Stimulated activated CD4-positive, alpha-beta T cell treated with anti-CD3 and anti-CD28 coated beads, Interleukin-2, amount 100 ng/mL, for 4 hours (primary cell): ENCODE measurements around the gene PTPRD.

Experiments used
- DNase-seq: peaks from one replicate; pipeline ENCODE4 v3.0.0-alpha.2; 2020; ENCODE audit warnings: low read depth

PTPRD gene

DNA sequence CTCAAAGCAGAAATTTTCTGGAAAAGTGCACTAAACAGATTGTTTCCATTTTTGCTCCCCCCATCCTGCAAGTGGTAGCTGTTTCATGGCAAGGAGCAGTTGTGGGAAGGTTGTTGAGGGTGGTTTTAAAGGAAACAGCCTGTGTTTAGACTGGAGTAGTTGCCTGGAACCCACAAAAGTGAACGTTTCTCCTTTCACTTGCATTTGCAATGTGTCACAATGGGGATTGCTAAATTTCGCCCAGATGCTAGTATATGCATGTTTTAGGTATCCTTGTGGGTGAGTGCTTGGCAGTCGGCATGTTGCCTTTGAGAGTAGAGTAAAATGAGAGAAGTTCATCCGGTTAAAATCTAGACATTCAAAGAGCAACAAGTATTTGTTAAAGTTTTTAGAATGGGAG lies 1713.3 kb downstream of the PTPRD start:
- DNase-seq = no peak

DNA sequence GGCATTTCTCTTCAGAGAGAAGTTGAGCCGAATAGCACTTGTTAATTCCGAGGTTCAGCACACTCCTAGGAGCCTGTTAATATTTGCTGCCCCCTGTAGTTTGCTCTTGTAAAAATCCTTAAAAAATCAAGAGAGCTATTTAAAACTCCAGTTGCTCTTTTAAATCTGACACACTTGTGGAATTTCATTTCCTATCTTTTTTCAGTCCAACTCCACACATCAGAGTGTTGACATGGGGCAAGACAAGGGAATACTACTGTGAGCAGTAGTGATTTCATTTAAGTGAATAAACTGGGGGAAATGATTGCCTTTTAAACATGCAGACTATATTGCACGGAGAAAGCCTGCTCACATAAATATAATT lies 1717.0 kb downstream of the PTPRD start:
- no peak for DNase-seq

DNA sequence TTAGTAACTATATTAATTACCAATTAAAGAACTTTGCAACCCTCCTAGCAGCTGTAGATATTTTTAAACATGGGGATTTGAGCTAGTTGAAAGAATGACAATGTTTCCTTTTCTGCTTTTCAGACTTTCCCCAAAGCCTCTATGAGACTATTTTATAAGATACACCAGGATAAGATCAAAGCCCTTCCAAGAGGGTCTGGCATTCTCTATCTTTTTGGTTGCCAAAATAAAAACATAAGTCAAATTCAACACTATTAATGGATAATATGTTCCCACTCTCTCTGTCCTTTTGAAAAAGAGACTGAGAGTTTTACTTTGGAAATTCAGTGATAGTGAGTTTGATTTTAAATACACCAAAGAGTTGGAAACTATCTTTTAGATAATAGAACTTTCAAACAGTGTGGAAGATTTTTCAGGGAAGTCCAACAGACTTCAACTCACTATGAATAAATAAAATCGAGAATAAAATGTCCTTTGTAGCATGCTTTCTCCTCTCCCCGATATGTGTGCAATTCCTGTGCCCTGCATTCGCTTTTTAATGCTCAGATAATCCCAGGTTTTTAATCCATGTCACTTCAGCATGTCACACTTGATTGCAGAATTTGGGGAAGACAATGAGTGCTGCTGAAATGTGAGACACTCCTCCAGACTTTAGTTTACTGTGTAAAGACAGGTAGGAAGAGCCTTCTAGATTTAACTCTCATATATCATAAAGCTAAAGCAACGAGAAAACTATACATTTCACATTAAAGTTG lies 1717.5 kb downstream of the PTPRD start:
- no peak for DNase-seq

DNA sequence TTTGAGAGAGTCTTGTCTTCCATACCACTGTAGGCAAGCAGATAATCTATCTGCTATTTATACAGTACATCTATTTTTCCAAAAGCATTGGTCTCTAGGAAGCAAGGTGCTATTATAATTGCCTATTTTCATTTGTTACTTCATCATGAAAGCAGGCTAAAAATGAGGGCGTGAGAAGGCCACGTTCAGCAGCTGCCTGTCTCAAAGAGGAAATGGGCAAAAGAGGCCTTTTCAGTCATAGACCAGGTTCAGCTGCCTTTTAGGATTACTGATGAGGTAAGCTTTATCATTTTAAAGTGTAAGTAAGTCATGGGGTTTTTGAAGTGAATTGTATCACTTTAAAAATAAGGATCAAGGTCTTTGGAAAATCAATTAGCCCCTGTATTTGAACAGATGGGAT lies 1722.1 kb downstream of the PTPRD start:
- DNase-seq = no peak

DNA sequence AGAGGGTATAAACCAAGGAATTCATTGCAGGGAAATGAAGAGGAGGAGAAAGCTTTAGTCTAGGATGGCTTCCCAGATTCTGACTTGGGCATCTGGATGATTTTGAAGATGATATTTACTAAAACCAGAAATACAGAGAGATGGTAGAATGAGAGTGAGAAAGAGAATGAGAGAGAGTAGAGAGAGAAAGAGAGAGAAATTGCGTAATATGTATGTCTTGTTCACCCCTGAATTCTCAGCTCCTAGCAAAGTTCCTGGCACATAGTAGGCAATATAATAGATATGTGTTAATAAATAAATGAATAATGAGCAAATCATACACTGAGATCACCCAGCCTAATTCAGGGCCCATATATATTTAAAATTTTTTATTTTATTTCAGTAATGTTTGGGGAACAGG lies 1723.7 kb downstream of the PTPRD start:
- no peak for DNase-seq

DNA sequence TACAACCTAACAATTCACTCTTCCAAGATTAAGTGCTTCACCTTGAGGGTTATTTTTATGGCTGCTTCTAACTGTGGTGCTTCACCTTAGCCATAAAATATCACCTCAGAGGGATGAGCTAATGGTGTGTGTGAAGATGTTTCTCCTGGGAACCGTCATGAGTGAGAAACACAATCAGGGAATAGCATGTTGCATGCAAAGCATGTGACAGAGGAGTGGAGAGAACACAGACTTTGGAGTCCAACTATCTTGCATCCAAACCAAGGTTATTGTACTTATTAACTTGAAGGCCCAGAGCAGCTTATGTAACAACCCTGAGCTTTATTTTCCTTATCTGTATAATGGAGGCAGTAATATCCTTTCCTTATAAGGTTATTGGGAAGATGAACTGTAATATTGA lies 1724.2 kb downstream of the PTPRD start:
- DNase-seq = no peak

DNA sequence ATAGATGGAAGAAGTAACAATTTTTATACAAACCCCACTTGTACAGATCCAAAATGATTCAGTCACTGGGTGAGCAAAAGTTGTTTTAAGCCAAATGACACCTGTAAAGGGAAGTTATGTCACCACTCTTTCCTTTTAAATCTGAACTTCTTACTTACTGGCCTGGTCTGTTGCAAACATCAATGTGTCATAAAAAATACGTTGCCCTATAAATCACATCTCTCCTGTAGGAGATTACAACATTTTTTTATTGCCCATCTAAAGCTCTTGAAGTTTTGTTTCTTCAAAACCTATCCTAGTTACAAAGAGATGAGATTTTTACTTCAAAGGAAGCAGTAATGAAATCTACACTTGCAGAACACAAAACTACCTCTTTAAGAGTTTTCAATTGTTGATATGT lies 1725.4 kb downstream of the PTPRD start:
- no peak for DNase-seq

DNA sequence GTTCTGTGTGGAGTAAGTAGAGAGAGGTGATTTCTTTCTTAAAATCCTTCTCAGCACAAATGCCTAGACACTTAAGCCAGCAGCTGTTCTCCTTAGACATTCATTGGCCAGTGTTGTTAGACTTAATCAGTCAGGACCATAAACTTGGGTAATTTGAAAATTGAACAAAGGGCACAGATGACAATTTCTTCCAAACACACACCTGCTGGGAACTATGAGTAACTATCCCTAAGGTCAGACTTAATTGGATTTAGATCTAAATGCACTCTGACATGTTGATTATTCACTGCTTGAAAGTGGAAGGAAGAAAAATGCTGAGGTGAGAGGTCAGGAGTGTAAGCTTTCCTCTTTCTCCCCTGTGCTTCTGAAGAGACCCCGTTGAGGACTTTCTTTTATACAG lies 1729.5 kb downstream of the PTPRD start:
- DNase-seq = no peak

DNA sequence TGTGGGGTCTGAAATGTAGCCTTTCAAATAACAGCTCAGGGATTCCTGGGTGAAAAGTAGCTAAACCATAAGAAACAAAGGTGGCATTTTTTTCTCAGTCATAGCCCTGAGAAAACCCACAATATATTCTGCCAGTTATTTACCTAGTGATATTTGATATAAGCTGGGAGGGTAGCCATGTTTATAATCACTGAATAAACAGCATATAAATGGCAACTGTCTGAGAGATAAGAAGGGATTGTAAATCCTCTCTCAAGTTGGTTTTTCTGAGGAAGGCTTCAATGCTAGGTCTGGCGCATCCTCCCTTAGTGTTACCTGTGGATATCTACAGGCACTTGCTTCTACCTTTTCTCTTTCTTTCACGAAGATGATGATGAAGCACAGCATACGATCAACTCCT lies 1732.7 kb downstream of the PTPRD start:
- no peak for DNase-seq

DNA sequence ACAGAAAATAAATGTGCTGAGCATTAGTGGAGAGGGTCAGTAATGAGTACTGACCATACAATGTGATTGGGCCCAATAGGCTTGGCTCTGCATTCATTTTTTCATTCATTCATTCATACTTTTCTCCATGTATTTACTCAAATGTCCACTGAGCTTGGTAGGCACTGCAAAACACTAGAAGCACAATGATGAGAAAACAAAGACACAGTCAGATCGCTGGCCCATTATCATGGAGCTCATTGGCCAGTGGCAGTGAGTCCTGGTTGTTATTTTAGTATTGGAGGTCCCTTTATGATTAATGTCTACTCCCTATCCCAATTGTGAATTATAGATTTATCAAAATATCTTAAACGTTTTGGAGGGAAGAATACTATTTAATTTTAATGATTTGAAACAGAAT lies 1733.5 kb downstream of the PTPRD start:
- no peak for DNase-seq

DNA sequence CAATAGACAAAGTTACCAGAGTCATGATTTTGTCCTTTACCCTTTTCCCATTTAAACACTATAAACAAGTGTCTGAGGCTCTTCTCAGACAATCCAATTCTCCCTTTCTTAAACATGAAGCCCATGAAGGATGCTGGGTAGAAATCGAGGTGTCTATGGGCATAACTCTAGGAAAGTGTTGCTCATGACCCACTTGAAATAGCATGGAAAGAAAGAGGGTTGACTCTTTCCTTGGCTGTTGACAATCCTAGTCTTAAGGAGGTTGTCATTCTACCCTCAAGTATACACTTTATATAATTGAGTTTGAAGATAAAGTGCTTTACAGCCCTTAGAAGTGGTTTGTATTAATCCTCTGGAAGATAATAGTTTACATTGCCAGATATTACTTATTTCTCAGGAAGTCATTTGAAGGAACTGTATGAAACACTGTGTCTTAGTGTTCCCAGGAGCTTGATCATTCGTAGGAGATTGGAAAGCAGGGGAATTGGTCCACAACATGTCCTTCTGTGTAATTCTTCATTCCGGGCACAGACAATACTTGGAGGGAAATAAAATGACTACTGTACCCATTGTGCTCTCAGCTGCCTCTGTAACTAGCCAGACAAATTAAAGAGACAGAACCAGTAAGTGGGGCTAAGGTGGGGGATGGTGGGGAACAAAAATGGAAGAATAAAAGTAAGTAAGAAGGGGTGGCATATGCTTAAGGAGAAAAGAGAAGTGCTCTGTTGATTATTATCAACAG lies 1734.9 kb downstream of the PTPRD start:
- DNase-seq = no peak

DNA sequence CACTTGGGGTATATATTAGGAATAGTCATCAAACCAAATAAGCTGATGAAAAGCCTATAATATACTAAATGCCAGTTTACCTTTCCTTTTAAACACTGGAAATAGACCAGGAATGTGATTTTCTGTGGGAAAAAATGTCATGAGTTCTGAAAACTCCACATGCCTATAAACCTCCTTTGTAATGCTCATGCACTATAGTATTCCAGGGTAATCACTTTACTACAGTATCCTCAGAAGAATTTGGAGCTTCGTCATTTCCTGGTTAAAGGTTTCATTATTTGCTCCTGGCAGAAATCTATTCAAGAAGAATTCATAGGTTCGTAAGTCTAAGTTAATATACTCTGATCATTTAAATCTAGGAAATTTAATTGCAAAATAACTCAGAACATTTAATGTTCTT lies 1736.5 kb downstream of the PTPRD start:
- no peak for DNase-seq

DNA sequence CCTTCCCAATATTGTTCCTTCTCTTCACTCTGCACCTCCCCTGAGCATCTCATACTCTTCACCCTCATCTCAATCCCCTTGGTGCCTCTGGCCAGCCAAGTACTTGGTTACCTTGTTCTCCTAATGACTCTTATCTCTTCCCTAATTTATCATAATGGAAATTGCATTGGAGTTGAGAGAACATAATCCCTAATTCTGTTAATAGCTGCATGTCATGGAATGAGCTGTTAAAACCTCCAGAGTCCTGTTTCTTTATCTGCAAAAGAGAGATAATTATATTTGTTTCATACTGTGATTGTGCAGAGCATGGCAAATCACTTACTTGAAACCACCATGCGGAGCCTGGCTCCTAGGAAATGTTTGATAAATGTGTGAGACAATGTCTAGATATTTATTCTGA lies 1738.3 kb downstream of the PTPRD start:
- DNase-seq = no peak

DNA sequence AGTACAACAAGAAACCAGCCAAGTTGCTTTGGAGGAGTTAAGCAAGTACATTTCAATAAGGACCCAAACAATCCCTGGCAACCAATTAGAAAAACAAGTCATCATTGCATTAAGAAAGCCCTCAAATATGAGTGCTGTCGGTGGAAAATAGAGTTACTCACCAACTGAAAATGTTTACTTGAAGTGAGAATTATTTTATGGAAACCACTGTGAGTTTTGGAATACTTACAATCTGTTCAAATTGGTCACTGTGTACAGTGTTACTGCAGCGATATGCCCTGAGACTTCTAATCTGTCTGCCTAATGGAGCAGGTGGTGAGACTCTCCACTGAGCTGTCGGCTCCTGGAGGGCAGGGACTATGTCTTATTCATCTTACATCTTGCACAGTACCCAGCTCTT lies 1740.0 kb downstream of the PTPRD start:
- no peak for DNase-seq

DNA sequence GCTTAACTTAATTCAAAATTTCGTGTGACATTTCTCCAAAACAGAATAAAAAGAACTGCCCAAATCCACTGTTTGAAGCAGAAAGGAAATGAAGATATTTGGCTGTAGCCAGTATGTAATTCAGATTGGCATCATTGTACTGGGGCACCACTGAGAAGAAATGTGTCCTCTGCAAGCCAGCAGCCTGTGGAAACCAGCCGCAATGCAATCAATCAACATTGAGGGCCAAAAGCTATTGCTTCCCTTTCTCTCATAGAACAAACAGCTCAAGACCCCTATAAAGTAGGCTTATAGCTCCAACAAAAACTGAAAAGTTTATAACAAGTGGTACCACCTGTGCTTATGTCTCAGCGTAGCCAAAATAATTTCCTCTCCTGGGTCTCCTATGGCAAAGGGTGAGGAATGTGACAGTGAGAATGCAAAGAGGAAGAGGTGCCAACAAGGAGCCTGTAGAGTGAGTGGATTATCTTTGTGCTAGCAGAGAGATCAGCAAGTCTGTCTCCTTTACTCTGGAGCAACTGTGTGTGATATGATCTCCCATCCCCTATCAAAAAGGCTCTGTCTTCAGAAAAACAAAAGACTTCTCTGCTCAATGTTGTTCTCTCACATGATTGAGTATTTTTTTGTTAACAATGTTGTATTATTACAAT lies 1740.9 kb downstream of the PTPRD start:
- DNase-seq = no peak

DNA sequence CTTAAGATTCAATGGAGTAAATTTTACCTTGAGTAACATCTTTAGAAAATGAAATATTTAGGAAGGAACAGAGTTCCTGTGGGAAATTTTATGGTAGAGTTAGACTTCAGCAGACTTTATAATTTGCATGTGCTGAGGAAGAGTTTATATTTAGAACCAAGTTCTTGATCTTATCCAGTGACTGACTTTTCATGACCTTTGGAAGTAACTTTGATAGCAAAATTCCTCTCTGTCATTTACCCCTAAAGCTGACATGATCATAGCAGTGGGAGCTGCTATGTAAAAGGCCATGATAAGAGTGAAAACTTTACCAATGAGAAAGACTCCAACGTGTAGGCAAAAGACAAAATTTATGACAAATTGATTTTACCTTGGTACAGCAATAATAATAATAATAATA lies 1741.4 kb downstream of the PTPRD start:
- DNase-seq = no peak

DNA sequence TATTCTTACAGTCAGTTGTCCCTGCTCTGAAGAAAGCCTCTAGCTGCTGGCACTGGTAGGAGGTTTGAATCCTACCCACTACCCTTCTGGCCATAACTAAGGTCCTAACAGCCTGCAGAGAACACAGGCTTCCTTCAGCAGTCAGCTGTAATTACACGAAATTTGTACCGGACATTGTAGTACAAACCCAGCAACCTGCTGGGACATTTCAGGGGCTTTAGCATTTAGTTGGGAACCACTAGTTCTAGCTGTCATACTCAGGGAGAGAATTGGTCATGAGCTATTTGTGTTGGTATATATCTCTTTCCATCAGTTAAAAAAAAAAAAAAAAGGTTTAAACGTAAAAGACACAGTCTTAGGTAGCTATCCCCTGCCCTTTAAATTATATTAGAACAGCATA lies 1743.0 kb downstream of the PTPRD start:
- DNase-seq = no peak

DNA sequence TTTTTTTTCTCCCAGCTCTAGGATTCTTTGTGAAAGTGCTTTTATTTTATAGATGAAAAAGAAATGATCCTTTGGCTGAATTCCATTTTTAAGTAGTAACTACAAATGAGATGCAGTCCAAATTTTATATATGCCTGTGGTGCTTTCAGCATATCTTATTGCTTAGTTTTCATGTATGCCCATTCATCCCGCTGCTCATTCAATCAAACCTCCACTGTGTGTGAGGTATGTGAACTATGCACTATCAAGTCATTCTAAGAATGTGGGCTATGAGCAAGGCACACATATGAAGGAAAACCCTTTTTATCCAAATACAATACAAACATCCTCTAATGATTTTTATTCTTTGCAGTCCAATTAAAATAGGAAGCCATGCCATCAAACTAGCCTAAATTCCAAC lies 1744.2 kb downstream of the PTPRD start:
- no peak for DNase-seq

DNA sequence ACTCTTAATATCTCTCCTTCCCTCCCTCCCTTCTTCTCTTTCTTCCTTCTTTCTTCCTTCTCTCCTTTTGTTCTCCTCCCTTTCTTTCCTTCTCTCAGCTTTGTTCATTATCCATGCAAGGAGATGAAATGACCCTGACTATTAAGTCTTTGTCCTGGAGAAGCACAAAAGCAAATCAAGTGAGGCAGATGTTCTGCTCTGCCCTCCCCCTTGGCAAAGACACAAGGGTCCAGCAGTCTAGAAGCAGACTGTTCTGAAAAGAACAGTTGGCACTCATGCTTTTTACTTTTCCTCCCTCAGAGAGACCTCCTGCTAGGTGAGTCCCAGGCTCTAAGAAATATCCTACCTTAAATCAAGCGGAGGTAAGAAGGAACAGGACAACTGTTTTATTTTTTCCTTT lies 1745.7 kb downstream of the PTPRD start:
- DNase-seq = no peak

DNA sequence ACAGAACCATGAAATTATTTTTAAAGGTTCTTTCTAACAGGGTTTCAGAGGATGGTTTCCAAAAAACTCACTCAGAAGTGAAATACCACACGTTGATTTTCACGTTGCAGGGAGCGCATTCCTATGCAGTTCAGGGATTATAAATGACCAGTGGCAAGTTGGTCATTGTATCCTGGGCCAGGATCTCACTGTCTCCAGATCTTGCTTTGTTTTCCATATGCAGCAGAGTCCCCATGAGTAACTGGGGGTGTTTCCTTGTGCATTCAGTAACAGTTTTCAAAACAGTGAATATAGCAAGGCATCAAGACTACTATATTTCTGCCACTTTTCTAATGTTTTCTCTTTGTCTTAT lies 1748.3 kb downstream of the PTPRD start:
- no peak for DNase-seq

DNA sequence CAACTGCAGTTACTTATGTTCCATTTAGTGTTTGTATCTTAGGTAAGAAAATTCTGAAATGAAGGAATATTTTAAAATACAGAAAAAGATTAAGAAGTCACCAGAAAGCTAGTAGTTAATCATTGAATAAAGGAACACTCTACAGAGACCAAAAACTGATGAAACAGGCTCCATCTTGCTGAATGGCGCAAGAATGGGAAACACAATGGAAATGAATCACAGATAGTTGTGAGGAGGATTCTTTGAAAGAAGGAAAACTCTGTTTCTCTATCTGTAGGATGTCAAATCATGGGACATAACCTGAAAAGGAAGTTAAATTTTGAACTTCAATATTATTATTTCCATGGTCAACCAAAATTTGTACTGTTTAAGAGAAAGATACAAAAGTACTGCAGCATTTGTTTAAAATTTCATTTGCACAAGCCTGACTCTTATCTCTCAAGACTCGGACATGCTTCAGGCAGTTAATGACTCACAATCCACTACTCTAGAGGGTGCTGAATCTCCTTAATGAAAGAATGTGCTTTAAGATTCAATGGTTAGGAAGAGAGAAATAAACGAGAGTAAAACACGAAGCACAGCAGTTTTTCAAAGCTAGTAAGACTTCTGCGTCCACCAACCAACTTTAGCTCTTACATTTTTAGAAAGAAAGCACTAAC lies 1748.8 kb downstream of the PTPRD start:
- no peak for DNase-seq

DNA sequence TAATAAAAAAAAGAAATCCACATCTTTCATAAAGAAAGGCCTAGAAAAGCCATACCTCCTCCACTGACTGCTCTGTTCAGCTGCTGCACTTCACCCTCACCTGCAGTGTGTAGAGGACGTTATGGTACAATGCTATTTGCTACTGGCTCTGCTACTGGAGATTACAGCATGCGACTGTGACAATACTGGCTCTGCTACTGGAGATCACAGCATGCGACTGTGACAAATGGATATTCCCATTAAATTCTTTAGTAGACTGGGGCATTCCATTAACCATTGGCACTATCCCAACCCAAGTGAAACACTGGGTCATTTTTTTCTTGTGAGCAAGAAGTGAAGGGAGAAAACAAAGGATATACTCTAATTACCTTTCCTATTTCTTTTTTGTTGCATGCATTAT lies 1749.7 kb downstream of the PTPRD start:
- DNase-seq = no peak

DNA sequence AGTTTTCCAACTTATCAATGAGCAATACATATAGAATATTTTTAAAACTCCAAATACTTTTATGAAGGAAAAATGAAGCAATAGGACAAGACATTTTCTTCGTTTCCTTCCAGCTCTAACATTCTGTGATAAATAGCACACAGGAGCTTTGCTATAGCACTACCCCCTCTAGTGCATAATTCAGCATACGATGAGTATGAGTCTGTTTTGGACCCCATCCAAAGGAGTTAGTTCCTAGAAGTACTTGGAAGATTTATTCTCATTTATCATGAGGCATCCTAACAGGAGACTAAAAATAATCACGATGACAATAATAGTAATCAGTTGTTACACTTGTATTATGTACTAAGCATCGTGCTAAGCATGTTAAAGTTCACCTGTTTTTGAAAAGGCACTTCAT lies 1751.9 kb downstream of the PTPRD start:
- DNase-seq = no peak
